Activated CD8-positive, alpha-beta memory T cell treated with anti-CD3 and anti-CD28 coated beads for 36 hours (primary cell): ENCODE measurements around the gene ZCCHC24. TPM values are rescaled to one million over a fixed set of nuclear protein-coding genes. Genes with fewer than 3 reads are reported as not detected.

Experiments
- CTCF ChIA-PET: fragments of 350-600 bp; sonication (Branson Sonifier 250); formaldehyde crosslinking; loops from one replicate; lab custom pipeline; 2021; ENCODE audit warnings: antibody characterized with exemption; lab: Charles Lee
- POLR2A ChIA-PET: fragments of 350-600 bp; sonication (Branson Sonifier 250); formaldehyde crosslinking; loops from one replicate; lab custom pipeline; 2021; ENCODE audit warnings: antibody characterized with exemption; lab: Charles Lee
- total RNA-seq, 2 experiments: library from RNA; stranded (reverse); gene quantifications; one replicate each; pipeline ENCODE4 v1.2.3, GENCODE V29; 2021

Gene ZCCHC24
- total RNA-seq, 2 experiments from 2014 or later: 1.3 to 1.5 TPM

DNA sequence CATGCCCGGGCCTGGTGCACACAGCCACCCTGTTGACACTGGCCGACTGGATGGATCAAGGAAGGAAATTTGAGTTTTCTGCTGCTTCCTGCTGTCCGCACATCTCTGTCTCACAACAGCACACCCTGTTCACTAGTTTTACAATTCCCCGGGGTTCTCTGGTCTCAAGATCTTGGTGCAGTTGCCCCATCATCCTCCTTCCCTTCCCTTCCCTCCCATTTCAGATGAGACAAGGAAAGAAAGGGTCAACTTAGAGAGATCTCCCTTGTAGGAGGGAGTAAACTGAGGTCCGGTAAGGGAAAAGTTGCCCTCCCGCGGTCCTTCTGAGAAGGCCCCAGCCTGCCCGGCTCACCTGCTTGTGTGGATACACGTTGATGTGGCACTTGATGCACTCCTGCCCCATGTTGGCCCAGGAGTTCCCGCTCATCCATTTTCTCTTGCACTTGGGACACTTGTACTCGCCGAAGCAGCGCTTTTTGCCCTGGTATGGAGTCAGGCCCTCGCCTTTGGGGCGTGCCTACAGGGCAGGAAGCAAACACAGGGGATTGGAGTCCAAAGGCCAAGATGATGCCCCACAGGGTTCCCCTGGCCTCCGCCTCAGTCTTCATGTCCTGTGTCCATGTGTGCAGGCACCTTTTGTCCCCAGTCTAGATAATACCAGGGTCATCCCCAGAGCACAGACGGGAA is 51.4 kb downstream of the ZCCHC24 start:
- POLR2A ChIA-PET: no interaction called here
- CTCF ChIA-PET: no interaction called here

DNA sequence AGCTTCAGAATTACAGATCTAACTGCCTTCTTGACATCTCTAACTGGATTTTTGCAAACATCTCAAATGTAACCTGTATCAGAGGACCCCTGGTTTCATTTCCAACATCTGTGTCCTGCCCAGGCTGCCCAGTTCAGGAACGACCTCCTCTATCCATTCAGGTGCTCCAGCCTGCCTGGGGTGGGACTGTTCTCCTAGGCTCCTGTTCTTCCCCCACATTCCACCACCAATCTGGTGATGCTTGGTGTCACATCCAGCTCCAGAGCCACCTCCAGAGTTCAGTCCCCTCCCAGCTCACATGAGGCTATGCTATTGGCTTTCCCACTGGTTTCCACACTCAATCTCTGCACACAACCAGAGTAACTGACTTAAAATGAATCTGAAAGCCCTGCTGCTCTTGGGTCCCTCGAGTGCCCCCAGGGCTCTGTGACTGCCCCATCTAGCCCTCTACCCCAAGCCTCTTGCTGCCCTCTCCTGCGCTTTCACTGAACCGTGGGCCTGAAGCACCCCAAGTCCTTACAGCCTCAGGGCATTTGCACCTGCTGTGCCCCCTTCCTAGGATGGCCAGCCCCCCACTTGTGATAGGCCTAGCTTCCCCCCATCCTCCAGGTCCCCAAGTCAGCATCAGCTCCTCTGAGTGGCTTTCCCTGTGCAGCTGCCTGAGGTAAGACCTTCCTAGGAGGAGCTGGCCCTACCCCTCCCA is 52.1 kb downstream of the ZCCHC24 start:
- ChIA-PET POLR2A (no interaction called here), CTCF (no interaction called here)

DNA sequence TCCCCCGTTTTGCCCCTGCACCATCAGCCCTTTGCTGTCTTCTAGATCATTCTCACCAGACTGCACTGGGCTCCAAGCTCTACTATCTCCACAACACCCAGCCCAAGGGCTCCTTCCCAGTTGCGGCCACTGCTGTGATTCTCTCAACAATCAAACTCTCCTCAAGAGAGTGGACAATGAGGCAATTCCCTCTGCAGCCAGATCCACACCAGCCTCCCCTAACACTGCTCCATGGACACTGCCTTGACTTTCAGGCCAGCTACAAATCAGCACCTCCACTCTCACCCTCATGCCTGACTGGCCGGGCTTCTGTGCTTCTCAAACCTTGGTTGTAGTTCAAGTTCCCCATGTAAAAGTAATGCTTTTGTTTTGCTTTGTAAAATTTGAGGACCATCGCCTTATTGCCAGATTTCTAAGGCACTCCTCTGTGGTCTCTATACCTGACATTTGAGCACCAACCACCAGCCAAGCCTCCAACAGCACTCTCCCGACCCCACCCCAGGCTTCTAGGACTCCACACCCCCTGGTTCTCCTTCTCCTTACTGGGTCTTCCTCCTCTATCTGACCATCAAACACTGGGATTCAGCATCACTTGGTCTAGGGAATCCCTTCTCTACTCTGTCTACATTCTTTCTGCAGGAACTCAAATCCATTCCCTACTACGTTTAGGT is 52.8 kb downstream of the ZCCHC24 start:
- POLR2A ChIA-PET: no interaction called here
- CTCF ChIA-PET: no interaction called here

DNA sequence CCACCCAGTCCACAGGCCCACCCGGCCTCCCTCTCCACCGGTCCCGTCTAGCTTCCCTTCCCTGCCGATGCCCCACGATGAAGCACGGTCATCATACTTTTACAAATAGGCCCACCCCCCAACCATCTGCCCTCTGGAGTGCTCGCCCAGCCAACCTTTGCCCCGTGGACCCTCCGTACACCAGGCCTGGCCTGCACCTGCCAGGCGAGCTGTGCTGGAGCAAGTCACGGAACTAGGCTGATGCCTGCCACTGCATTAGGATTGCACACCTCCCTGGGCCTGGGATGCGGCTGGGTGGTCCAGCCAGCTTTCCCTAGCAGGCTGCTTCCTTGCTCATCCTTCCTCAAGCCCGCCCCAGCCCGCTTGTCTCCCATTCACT is 53.4 kb downstream of the ZCCHC24 start:
- CTCF ChIA-PET: no interaction called here
- POLR2A ChIA-PET: no interaction called here

GRCh38 chr10:79391231-79392019 is 54.0 kb downstream of the ZCCHC24 start:
- CTCF ChIA-PET: no interaction called here
- POLR2A ChIA-PET: no interaction called here

GRCh38 chr10:79390551-79391229 is 54.7 kb downstream of the ZCCHC24 start:
- POLR2A ChIA-PET: no interaction called here
- CTCF ChIA-PET: interaction anchor here (1.2 kb wide), 1 partner anchor 10 kb away, joined by 4 read pairs; no protein-coding TSS in a partner anchor

DNA sequence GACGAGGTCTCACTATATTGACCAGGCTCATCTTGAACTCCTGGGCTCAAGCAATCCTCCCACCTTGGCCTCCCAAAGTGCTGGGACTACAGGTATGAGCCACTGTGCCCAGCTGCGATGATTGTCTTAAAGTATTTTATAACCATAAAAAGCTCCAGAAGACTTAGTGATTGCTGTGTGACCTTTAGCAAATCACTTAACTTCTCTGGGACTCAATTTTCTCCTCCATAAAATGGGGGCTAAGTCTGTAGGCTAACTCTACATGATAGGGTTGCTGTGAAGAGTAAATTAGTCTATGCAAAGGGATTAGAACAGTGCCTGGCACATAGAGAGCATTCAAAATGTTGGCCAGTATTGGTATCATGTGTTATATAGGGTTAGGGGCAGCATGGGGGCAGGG is 55.4 kb downstream of the ZCCHC24 start:
- ChIA-PET POLR2A (no interaction called here), CTCF (interaction anchor here (1.2 kb wide), 1 partner anchor 10 kb away, joined by 4 read pairs; no protein-coding TSS in a partner anchor)

DNA sequence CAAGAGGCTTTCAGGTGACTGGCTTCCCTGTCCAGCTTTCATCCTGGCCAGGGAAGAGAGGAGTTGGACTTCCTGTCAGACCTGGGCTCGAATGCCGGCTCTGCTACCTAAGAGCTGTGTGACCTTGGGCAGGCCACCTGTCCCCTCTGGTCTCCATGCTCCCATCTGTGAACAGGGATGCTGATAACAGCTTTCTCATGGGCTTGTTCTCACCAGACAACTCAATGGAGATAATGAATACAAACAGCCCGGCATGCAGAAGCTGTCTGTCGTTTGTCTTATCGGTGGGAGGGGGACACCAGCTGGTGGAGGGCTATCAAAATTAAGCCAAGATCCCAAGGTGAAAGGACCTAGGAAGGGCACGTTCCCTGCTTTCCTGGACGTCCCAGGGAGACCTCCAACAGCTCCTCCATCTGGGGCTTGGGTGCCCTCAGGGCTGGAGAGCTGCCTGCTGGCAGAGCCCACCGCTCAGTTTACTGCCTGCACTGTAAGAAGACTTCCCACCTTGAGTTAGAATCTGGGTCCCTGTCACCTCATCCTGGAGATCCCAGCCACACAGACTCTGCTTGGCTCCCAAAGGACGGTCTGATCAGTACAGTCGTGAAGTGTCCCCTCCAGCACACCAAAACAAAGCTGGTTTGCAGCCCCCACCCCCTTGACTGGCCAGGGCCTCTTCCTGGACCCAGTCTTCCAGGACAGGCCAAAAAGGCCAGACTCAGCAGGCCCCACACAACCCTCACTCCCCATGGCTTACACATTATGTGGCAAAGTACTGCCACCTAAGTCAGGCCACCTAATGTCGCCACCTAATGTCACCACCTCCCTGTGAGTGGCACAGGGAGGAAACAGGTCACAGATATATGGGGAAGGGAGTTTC is 57.2 kb downstream of the ZCCHC24 start:
- POLR2A ChIA-PET: no interaction called here
- CTCF ChIA-PET: interaction anchor here (1.1 kb wide), 1 partner anchor 12 kb away, joined by 3 read pairs; no protein-coding TSS in a partner anchor

- ChIA-PET CTCF (interaction anchor here (1.1 kb wide), 1 partner anchor 12 kb away, joined by 3 read pairs; no protein-coding TSS in a partner anchor), POLR2A (no interaction called here)
These were observed 57.9 kb downstream of the ZCCHC24 start for GRCh38 chr10:79387466-79387973.

DNA sequence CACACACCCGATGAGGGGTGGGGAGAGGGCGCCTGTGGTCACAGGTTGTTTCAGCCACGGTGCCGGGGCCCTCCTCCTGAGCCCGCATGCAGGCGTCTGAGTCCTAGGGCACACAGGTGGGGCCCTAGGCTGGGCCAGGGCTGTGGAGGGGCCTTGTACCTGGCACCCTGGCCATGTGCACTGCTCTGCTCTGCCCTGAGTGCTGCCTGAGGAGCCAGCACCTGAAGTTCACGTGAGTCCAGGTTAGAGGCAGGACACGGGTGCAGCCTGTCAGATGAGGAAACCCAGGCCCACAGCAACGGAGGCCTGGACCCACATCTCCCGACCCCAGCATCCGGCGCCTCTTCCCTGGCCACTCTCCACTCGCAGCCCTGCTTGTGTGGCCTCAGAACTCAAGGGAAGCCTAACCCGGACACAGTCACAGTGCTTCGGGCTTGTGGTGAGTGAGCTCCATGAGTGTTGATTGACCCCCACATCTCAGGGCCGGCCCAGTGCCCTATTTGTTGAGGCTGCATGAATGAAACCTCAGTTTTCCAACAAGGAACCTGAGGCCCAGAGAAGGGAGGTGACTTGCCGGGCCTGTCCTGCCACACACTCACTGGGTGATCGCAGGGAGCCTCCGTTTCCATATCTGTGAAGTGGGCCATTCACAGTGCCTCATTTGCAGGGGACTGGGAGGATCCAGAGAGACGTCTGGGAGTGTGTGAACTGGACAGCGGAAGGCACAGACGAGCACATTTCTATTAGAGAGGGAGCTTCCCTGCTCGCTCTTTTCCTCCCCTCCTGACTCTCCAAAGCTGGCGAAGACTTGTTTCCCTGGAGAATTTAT is 58.6 kb downstream of the ZCCHC24 start:
- ChIA-PET CTCF (interaction anchor here (1.1 kb wide), 1 partner anchor 13 kb away, joined by 3 read pairs; no protein-coding TSS in a partner anchor), POLR2A (no interaction called here)

DNA sequence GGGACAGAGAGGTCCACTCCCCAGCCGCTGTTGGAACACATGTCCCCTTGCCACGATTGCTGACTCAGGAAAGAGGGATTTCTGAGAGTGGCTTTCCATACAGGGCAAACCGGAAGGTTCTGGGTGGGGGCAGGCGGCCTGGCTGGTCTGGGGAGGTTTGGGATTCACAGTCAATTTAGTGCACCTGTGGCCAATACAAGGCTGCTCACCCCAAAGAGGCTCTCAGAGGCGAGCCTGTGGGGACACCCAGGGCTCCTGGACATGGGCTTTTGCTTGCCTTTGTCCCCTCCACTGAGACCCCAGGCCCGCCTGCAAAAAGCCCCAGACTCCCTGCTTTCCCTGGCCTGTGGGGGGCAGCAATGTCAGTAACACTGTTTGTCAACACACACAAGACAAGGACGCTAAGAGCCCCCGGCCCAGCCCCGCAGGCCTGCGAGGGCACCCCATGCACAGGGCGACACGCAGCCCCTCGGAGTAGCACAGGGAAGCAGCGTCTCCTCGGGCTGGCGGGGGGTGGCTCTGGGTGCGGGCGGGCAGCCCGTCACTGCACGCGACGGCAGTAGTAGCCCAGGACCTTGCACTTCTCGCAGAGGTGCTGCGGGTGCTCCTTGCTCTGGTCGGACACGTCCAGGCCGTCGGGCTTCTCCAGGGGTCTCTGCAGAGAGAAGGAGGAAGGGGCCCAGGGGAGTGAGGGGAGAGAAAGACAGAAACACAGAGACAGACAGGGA is 59.5 kb downstream of the ZCCHC24 start:
- POLR2A ChIA-PET: no interaction called here
- CTCF ChIA-PET: no interaction called here

DNA sequence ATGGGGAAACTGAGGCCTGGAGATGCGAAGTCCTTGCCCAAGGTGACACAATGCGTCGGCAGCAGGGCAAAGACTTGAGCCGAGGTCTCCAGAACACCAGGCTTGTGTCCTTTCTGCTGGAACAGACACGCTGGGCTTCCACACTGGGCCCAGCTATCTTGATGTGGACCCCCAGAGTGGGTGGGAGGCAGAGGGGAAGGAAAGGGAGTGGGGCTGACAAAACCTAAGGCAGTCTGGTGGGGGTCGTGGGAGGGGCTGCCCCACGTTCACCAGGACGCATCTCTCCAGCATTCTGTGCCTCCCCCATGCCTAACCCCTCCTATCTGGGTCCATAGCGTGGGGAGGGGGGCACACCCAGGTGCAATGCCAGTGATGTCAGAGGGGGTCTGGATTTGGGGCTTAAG is 60.0 kb downstream of the ZCCHC24 start:
- ChIA-PET CTCF (no interaction called here), POLR2A (no interaction called here)

- POLR2A ChIA-PET: no interaction called here
- CTCF ChIA-PET: interaction anchor here (0.9 kb wide), 1 partner anchor 10 kb away, joined by 3 read pairs; no protein-coding TSS in a partner anchor
These were observed 60.5 kb downstream of the ZCCHC24 start for GRCh38 chr10:79384773-79385391.

DNA sequence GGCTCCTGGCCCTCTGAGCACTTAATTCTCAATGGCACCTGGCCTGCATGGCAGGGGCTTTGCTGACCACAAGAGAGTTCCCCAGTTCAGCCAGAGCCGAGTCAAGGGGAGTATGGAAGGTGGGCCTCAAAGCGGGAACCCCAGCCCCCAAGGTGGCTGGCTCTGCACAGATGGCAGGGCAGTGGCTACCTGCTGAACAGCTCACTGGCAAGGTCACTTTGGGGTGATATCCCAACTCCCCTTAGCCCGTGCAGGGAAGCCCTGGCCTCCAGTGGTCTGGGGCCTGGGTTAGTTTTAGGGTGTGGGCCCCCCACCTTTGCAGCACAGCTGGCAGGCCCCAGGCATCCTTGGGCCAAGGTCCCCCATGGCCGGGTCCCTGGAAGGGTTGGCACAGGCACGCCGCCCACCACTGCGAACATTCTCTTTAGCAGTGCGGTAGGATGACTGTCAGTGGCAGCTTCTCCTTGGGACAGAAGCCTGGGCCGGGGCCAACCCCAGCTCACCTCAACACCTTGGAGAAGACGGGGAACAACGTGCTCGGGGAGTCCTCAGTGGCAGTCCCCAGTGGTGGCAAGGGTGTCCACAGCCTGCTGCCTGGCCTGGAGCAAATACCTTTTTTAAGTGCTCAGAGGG is 61.3 kb downstream of the ZCCHC24 start:
- POLR2A ChIA-PET: no interaction called here
- CTCF ChIA-PET: interaction anchor here (0.9 kb wide), 1 partner anchor 10 kb away, joined by 3 read pairs; no protein-coding TSS in a partner anchor

GRCh38 chr10:79382491-79382941 is 62.9 kb downstream of the ZCCHC24 start:
- ChIA-PET CTCF (interaction anchor here (1.8 kb wide), 1 partner anchor 8 kb away, joined by 5 read pairs; no protein-coding TSS in a partner anchor), POLR2A (no interaction called here)
